CD8-positive, alpha-beta memory T cell (primary cell): ENCODE results near the gene LAG3. TPM values are rescaled to one million over a fixed set of nuclear protein-coding genes. Genes with fewer than 3 reads are reported as not detected.

Experiments used
- CTCF ChIA-PET: fragments of 350-600 bp; sonication (Branson Sonifier 250); formaldehyde crosslinking; loops from one replicate; lab custom pipeline; 2021; ENCODE audit warnings: antibody characterized with exemption; lab: Charles Lee
- POLR2A ChIA-PET: fragments of 350-600 bp; sonication (Branson Sonifier 250); formaldehyde crosslinking; loops from one replicate; lab custom pipeline; 2021; ENCODE audit warnings: antibody characterized with exemption; lab: Charles Lee
- DNase-seq, 5 donors: peaks; one replicate each; pipeline versions ENCODE4 v3.0.0 to v3.0.0-alpha.2; 2020 to 2022; ENCODE audit warnings: mixed read lengths in 1 of 5
- H3K27ac ChIP-seq: one replicate; pipeline ENCODE4 v1.7.0; 2013; ENCODE audit warnings: low read depth, mild to moderate bottlenecking, low read length, moderate library complexity
- H3K27me3 ChIP-seq: 2 replicates; pipeline ENCODE4 v1.7.0; 2013; ENCODE audit warnings: low read length, mild to moderate bottlenecking; ENCODE audit not compliant: insufficient read depth, poor library complexity, severe bottlenecking
- H3K36me3 ChIP-seq: 2 replicates; pipeline ENCODE4 v1.7.0; 2013; ENCODE audit warnings: mild to moderate bottlenecking, low read length, moderate library complexity; ENCODE audit not compliant: insufficient read depth
- H3K4me1 ChIP-seq: 2 replicates; pipeline ENCODE4 v1.7.0; 2013; ENCODE audit warnings: mild to moderate bottlenecking, low read length, moderate library complexity; ENCODE audit not compliant: insufficient read depth
- H3K4me3 ChIP-seq: 2 replicates; pipeline ENCODE4 v1.7.0; 2013; ENCODE audit warnings: mild to moderate bottlenecking, low read length
- H3K9me3 ChIP-seq: 2 replicates; pipeline ENCODE4 v1.7.0; 2013; ENCODE audit warnings: mild to moderate bottlenecking, low read length
- H3K27ac Mint-ChIP-seq, 8 donors: one replicate each; pipeline ENCODE4 v1.8.0; 2020 to 2021; ENCODE audit warnings: mixed read lengths in 8 of 8, mild to moderate bottlenecking in 6 of 8, inconsistent platforms in 3 of 8, moderate library complexity in 3 of 8
- H3K27me3 Mint-ChIP-seq, 2 donors: one replicate each; pipeline ENCODE4 v1.8.0; 2020 to 2021; ENCODE audit warnings: mixed read lengths in 2 of 2, mild to moderate bottlenecking in 1 of 2, moderate library complexity in 1 of 2
- H3K36me3 Mint-ChIP-seq, 3 donors: one replicate each; pipeline ENCODE4 v1.8.0; 2020 to 2021; ENCODE audit warnings: mixed read lengths in 3 of 3, inconsistent platforms in 1 of 3, mild to moderate bottlenecking in 1 of 3
- H3K4me1 Mint-ChIP-seq, 3 donors: one replicate each; pipeline ENCODE4 v1.8.0; 2020 to 2021; ENCODE audit warnings: mixed read lengths in 3 of 3, inconsistent platforms in 1 of 3, mild to moderate bottlenecking in 1 of 3
- H3K4me3 Mint-ChIP-seq, 7 donors: one replicate each; pipeline ENCODE4 v1.8.0; 2020 to 2021; ENCODE audit warnings: mixed read lengths in 7 of 7, mild to moderate bottlenecking in 6 of 7, moderate library complexity in 4 of 7, inconsistent platforms in 2 of 7
- H3K9me3 Mint-ChIP-seq, 5 donors: one replicate each; pipeline ENCODE4 v1.8.0; 2020 to 2022; ENCODE audit warnings: mixed read lengths in 5 of 5, mild to moderate bottlenecking in 3 of 5, moderate library complexity in 2 of 5, inconsistent platforms in 1 of 5
- polyA plus RNA-seq: library from polyadenylated mRNA; unstranded; fragments of 300-500 nt; fragmentation: Illumina TruSeq; gene quantifications from one replicate; pipeline ENCODE4 v1.2.3, GENCODE V29; 2021
- total RNA-seq, 2 experiments: library from RNA; stranded (reverse); gene quantifications; one replicate each; pipeline ENCODE4 v1.2.3, GENCODE V29; 2021

Gene LAG3
- total and polyA plus RNA-seq, 3 experiments from 2014 or later = 37.3 to 245 (median 236) TPM

GRCh38 chr12:6817098-6817497 lies 44.8 kb downstream of the LAG3 start:
- H3K9me3 ChIP-seq = no peaks in the 10 kb centered on the region
- Mint-ChIP-seq H3K4me1 (peaks cover 0 to 10% (median 9%) of the 10 kb centered on the region in 3 donors), H3K9me3 (no peaks in the 10 kb centered on the region), H3K4me3 (no peak overlapping the region), H3K27me3 (peaks cover 5 to 21% of the 10 kb centered on the region in 2 donors), H3K27ac (no peak overlapping the region), H3K36me3 (no peaks in the 10 kb centered on the region)
- H3K36me3 ChIP-seq = peaks cover 11% of the 10 kb centered on the region
- ChIA-PET CTCF (interaction anchor here (1.0 kb wide), 1 partner anchor 9 kb away, joined by 6 read pairs; no protein-coding TSS in a partner anchor), POLR2A (no interaction called here)
- H3K4me3 ChIP-seq = no peak overlapping the region
- H3K4me1 ChIP-seq = peaks cover 8% of the 10 kb centered on the region
- no peak overlapping the region for H3K27ac ChIP-seq
- DNase-seq = no peak
- peaks cover 1% of the 10 kb centered on the region for H3K27me3 ChIP-seq

DNA sequence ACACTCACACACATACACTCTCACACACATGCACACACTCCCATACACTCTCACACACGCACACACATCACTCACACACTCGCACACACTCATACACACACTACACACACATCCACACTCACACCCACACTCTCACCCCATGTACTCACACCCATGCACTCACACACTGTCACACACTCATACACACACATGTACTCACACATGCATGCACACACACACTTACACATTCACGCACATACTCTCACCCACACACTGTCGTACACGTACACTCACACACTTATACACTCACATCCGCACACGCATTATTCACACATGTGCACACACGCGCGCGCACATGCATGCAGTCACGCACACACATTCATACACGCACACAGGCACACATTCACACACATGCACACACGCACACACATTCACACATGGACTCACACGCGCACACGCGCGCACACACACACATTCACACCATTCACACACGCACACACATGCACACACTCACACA lies 45.4 kb downstream of the LAG3 start:
- H3K36me3 ChIP-seq = peaks cover 11% of the 10 kb centered on the region
- H3K27ac Mint-ChIP-seq = peak overlapping the region in 2 of 8 donors; percentile 5 to 12
- CTCF ChIA-PET = interaction anchor here (1.0 kb wide), 1 partner anchor 9 kb away, joined by 6 read pairs; no protein-coding TSS in a partner anchor

GRCh38 chr12:6818222-6818621 lies 45.9 kb downstream of the LAG3 start:
- Histone ChIP-seq H3K36me3 (peaks cover 11% of the 10 kb centered on the region), H3K4me3 (no peak overlapping the region), H3K27ac (no peak overlapping the region), H3K4me1 (peaks cover 8% of the 10 kb centered on the region), H3K9me3 (no peaks in the 10 kb centered on the region), H3K27me3 (peaks cover 12% of the 10 kb centered on the region)
- H3K36me3 Mint-ChIP-seq = no peaks in the 10 kb centered on the region
- ChIA-PET CTCF (no interaction called here), POLR2A (no interaction called here)
- H3K27ac Mint-ChIP-seq = no peak overlapping the region
- no peaks in the 10 kb centered on the region for H3K9me3 Mint-ChIP-seq
- no peak for DNase-seq
- H3K27me3 Mint-ChIP-seq = peaks cover 8 to 32% of the 10 kb centered on the region in 2 donors
- H3K4me3 Mint-ChIP-seq = no peak overlapping the region
- H3K4me1 Mint-ChIP-seq = peaks cover 0 to 11% (median 10%) of the 10 kb centered on the region in 3 donors

More for the DNA sequence above, 45.4 kb downstream of the LAG3 start:
- H3K4me3 Mint-ChIP-seq = no peak overlapping the region
- peaks cover 0 to 11% (median 10%) of the 10 kb centered on the region in 3 donors for H3K4me1 Mint-ChIP-seq
- Histone ChIP-seq H3K9me3 (no peaks in the 10 kb centered on the region), H3K27me3 (peaks cover 7% of the 10 kb centered on the region), H3K4me1 (peaks cover 8% of the 10 kb centered on the region), H3K27ac (no peak overlapping the region), H3K4me3 (no peak overlapping the region)
- no peaks in the 10 kb centered on the region for H3K36me3 Mint-ChIP-seq
- H3K9me3 Mint-ChIP-seq = no peaks in the 10 kb centered on the region
- DNase-seq = no peak
- POLR2A ChIA-PET = no interaction called here
- H3K27me3 Mint-ChIP-seq = peaks cover 5 to 27% of the 10 kb centered on the region in 2 donors

GRCh38 chr12:6818645-6819044 lies 46.3 kb downstream of the LAG3 start:
- H3K27ac Mint-ChIP-seq = no peak overlapping the region
- peaks cover 12% of the 10 kb centered on the region for H3K27me3 ChIP-seq
- CTCF ChIA-PET = no interaction called here

GRCh38 chr12:6819106-6820030 lies 47.0 kb downstream of the LAG3 start:
- H3K27ac Mint-ChIP-seq = no peak overlapping the region
- H3K27me3 ChIP-seq = peaks cover 12% of the 10 kb centered on the region
- no peak overlapping the region for H3K4me3 ChIP-seq
- H3K36me3 Mint-ChIP-seq = no peaks in the 10 kb centered on the region
- H3K9me3 Mint-ChIP-seq = no peaks in the 10 kb centered on the region
- peaks cover 7 to 36% of the 10 kb centered on the region in 2 donors for H3K27me3 Mint-ChIP-seq
- no peak overlapping the region for H3K4me3 Mint-ChIP-seq
- H3K9me3 ChIP-seq = no peaks in the 10 kb centered on the region
- ChIA-PET CTCF (no interaction called here), POLR2A (no interaction called here)
- H3K4me1 Mint-ChIP-seq = peaks cover 0 to 11% (median 10%) of the 10 kb centered on the region in 3 donors
- H3K4me1 ChIP-seq = peaks cover 8% of the 10 kb centered on the region
- H3K36me3 ChIP-seq = peaks cover 11% of the 10 kb centered on the region
- DNase-seq = no peak
- no peak overlapping the region for H3K27ac ChIP-seq

More at GRCh38 chr12:6818645-6819044, 46.3 kb downstream of the LAG3 start:
- Mint-ChIP-seq H3K4me3 (no peak overlapping the region), H3K9me3 (no peaks in the 10 kb centered on the region), H3K4me1 (peaks cover 0 to 11% (median 10%) of the 10 kb centered on the region in 3 donors), H3K36me3 (no peaks in the 10 kb centered on the region), H3K27me3 (peaks cover 10 to 35% of the 10 kb centered on the region in 2 donors)
- Histone ChIP-seq H3K4me1 (peaks cover 8% of the 10 kb centered on the region), H3K36me3 (peaks cover 11% of the 10 kb centered on the region), H3K4me3 (no peak overlapping the region), H3K9me3 (no peaks in the 10 kb centered on the region), H3K27ac (no peak overlapping the region)
- DNase-seq = no peak
- POLR2A ChIA-PET = no interaction called here

GRCh38 chr12:6820166-6820565 lies 47.8 kb downstream of the LAG3 start:
- Histone ChIP-seq H3K9me3 (no peaks in the 10 kb centered on the region), H3K27ac (no peak overlapping the region), H3K36me3 (peaks cover 11% of the 10 kb centered on the region), H3K4me3 (no peak overlapping the region), H3K27me3 (peaks cover 19% of the 10 kb centered on the region), H3K4me1 (peaks cover 8% of the 10 kb centered on the region)
- Mint-ChIP-seq H3K4me1 (peaks cover 0 to 11% (median 10%) of the 10 kb centered on the region in 3 donors), H3K27ac (no peak overlapping the region), H3K36me3 (no peaks in the 10 kb centered on the region), H3K27me3 (peaks cover 14 to 43% of the 10 kb centered on the region in 2 donors), H3K9me3 (no peaks in the 10 kb centered on the region), H3K4me3 (no peak overlapping the region)
- ChIA-PET CTCF (interaction anchor here (1.4 kb wide), 1 partner anchor 49 kb away, joined by 3 read pairs; no protein-coding TSS in a partner anchor), POLR2A (no interaction called here)
- no peak for DNase-seq

- H3K4me3 ChIP-seq = no peak within 1 kb of the TSS
- POLR2A ChIA-PET = interaction anchor here (0.6 to 0.9 kb wide), 2 partner anchors 51 to 286 kb away, joined by 3 read pairs; no protein-coding TSS in a partner anchor
Observed at GRCh38 chr12:6821591-6822425, 49.5 kb downstream of the LAG3 start, which contains the start of gene GPR162. GPR162 (plus strand) TSS chr12:6821821; CDS start chr12:6823899, 2,078 bp downstream.

More at GRCh38 chr12:6821591-6822425, 49.5 kb downstream of the LAG3 start, which contains the start of gene GPR162:
- peak within 1 kb of the TSS in 2 of 8 donors; percentile 45 to 78 for H3K27ac Mint-ChIP-seq
- peaks cover 4 to 16% (median 13%) of the 10 kb centered on the region in 3 donors for H3K4me1 Mint-ChIP-seq
- H3K27me3 Mint-ChIP-seq = peaks cover 22 to 50% of the 10 kb centered on the region in 2 donors
- no peak within 1 kb of the TSS for H3K27ac ChIP-seq
- peak within 1 kb of the TSS in 6 of 7 donors; percentile 21 to 68 (median 57) for H3K4me3 Mint-ChIP-seq
- no peaks in the 10 kb centered on the region for H3K9me3 Mint-ChIP-seq
- CTCF ChIA-PET = interaction anchor here (0.8 to 5.2 kb wide), 9 partner anchors 13 to 157 kb away, joined by 3 to 39 read pairs (median 3); partner anchors contain the start of genes MLF2, PTMS and SPSB2
- no peaks in the 10 kb centered on the region for H3K9me3 ChIP-seq
- peaks cover 11% of the 10 kb centered on the region for H3K36me3 ChIP-seq
- no peak for DNase-seq
- no peaks in the 10 kb centered on the region for H3K36me3 Mint-ChIP-seq
- peaks cover 8% of the 10 kb centered on the region for H3K4me1 ChIP-seq
- peaks cover 23% of the 10 kb centered on the region for H3K27me3 ChIP-seq
